ENCODE measurements around the gene CADM4. TPM values are rescaled to one million over a fixed set of nuclear protein-coding genes. Genes with fewer than 3 reads are reported as not detected.

CADM4 gene
- total RNA-seq, 1 donor from 2014 or later, result 3.5 TPM

- intact Hi-C loops (cut with DNase I), result no loop called here
- H3K9me3 ChIP-seq, result peaks cover 0 to 5% of the 10 kb centered on the region in 2 donors
- TF ChIP-seq CTCF (IDR thresholded peaks at IDR 0.05), result no peak
Observed at GRCh38 chr19:43642531-43642930, 2.9 kb upstream of the CADM4 start.

GRCh38 chr19:43641333-43641732, 1.7 kb upstream of the CADM4 start:
- Histone ChIP-seq H3K27ac (no peak overlapping the region), H3K9me3 (no peaks in the 10 kb centered on the region), H3K27me3 (no peaks in the 10 kb centered on the region), H3K36me3 (no peaks in the 10 kb centered on the region), H3K4me1 (peaks cover 0 to 7% of the 10 kb centered on the region in 2 donors), H3K4me3 (no peak overlapping the region)
- no peak for TF ChIP-seq CTCF (IDR thresholded peaks at IDR 0.05)
- no peak for DNase-seq (ENCODE audit: low spot score in 2 of 2)
- intact Hi-C loops (cut with DNase I), result no loop called here

More at GRCh38 chr19:43642531-43642930, 2.9 kb upstream of the CADM4 start:
- no peak overlapping the region for H3K4me3 ChIP-seq
- H3K27me3 ChIP-seq, result no peaks in the 10 kb centered on the region
- no peak overlapping the region for H3K27ac ChIP-seq
- DNase-seq (ENCODE audit: low spot score in 2 of 2), result no peak
- peaks cover 4 to 7% of the 10 kb centered on the region in 2 donors for H3K36me3 ChIP-seq
- peaks cover 0 to 7% of the 10 kb centered on the region in 2 donors for H3K4me1 ChIP-seq

- no peak for TF ChIP-seq CTCF (IDR thresholded peaks at IDR 0.05)
- Histone ChIP-seq H3K4me3 (peak overlapping the region; percentile 63 to 77), H3K27ac (no peak overlapping the region), H3K4me1 (peaks cover 0 to 7% of the 10 kb centered on the region in 2 donors), H3K36me3 (no peaks in the 10 kb centered on the region), H3K27me3 (no peaks in the 10 kb centered on the region), H3K9me3 (no peaks in the 10 kb centered on the region)
- intact Hi-C loops (cut with DNase I), result no loop called here
- no peak for DNase-seq (ENCODE audit: low spot score in 2 of 2)
Observed at GRCh38 chr19:43640424-43640757, 741 bp upstream of the CADM4 start.

- Histone ChIP-seq H3K27ac (no peak overlapping the region), H3K4me3 (peak overlapping the region; percentile 63 to 77), H3K36me3 (no peaks in the 10 kb centered on the region), H3K9me3 (no peaks in the 10 kb centered on the region), H3K4me1 (peaks cover 0 to 7% of the 10 kb centered on the region in 2 donors), H3K27me3 (no peaks in the 10 kb centered on the region)
- TF ChIP-seq CTCF (IDR thresholded peaks at IDR 0.05), result no peak
- intact Hi-C loops (cut with DNase I), result no loop called here
- no peak for DNase-seq (ENCODE audit: low spot score in 2 of 2)
Observed at GRCh38 chr19:43638995-43639518, 593 bp downstream of the CADM4 start.

GRCh38 chr19:43638214-43638994, 1.2 kb downstream of the CADM4 start:
- no peaks in the 10 kb centered on the region for H3K9me3 ChIP-seq
- intact Hi-C loops (cut with DNase I), result no loop called here
- H3K4me3 ChIP-seq, result no peak overlapping the region
- DNase-seq (ENCODE audit: low spot score in 2 of 2), result no peak
- H3K27me3 ChIP-seq, result no peaks in the 10 kb centered on the region
- no peak overlapping the region for H3K27ac ChIP-seq
- no peak for TF ChIP-seq CTCF (IDR thresholded peaks at IDR 0.05)
- H3K4me1 ChIP-seq, result peaks cover 0 to 7% of the 10 kb centered on the region in 2 donors
- H3K36me3 ChIP-seq, result no peaks in the 10 kb centered on the region

Data from ascending aorta (tissue), 2 donors.